H1 (cell line): ENCODE results near the gene EIF4EBP2. TPM values are rescaled to one million over a fixed set of nuclear protein-coding genes. Genes with fewer than 3 reads are reported as not detected.

Experiments used
- BCL11A ChIP-seq, 2 experiments: IDR thresholded peaks; one replicate each; pipeline ENCODE4 v1.6.1; 2011; ENCODE audit warnings: low read depth in 2 of 2, low read length in 2 of 2, mild to moderate bottlenecking in 2 of 2
- CHD2 ChIP-seq: IDR thresholded peaks from 2 replicates; pipeline ENCODE4 v1.6.1; 2012; ENCODE audit warnings: low read length, improper control_type of control experiment
- CTBP2 ChIP-seq: IDR thresholded peaks from 2 replicates; pipeline ENCODE4 v1.7.0; 2011; ENCODE audit warnings: borderline replicate concordance, mild to moderate bottlenecking, moderate library complexity, mixed read lengths, low read length; ENCODE audit not compliant: insufficient read depth, insufficient read length
- EGR1 ChIP-seq: IDR thresholded peaks from 2 replicates; pipeline ENCODE4 v1.6.1; 2011; ENCODE audit warnings: low read depth, low read length, borderline replicate concordance
- GABPA ChIP-seq: IDR thresholded peaks from 2 replicates; pipeline ENCODE4 v1.6.1; 2011; ENCODE audit warnings: mild to moderate bottlenecking, low read length, moderate library complexity, borderline replicate concordance; ENCODE audit not compliant: insufficient read depth
- KDM5A ChIP-seq: fragments of 200-600 bp; IDR thresholded peaks from 2 replicates; pipeline ENCODE4 v1.7.1; 2012; ENCODE audit warnings: mild to moderate bottlenecking, low read length, inconsistent platforms, mixed read lengths
- MAFK ChIP-seq: IDR thresholded peaks from 2 replicates; pipeline ENCODE4 v1.6.1; 2012; ENCODE audit warnings: low read depth, mild to moderate bottlenecking, improper control_type of control experiment, low read length
- POLR2AphosphoS5 ChIP-seq: IDR thresholded peaks from 2 replicates; pipeline ENCODE4 v1.6.1; 2011; ENCODE audit warnings: low read depth, low read length
- SP1 ChIP-seq: IDR thresholded peaks from 2 replicates; pipeline ENCODE4 v1.6.1; 2011; ENCODE audit warnings: low read depth, low read length
- SP4 ChIP-seq: IDR thresholded peaks from 2 replicates; pipeline ENCODE4 v1.6.1; 2012; ENCODE audit warnings: low read length, inconsistent platforms
- TAF1 ChIP-seq: IDR thresholded peaks from 2 replicates; pipeline ENCODE4 v1.6.1; 2011; ENCODE audit warnings: mild to moderate bottlenecking, low read depth, low read length
- TEAD4 ChIP-seq: IDR thresholded peaks from 2 replicates; pipeline ENCODE4 v1.6.1; 2012; ENCODE audit warnings: low read depth, low read length, inconsistent platforms, mixed read lengths
- polyA plus RNA-seq, 7 experiments: library from polyadenylated mRNA; depleted of rRNA in 3 of 7; stranded (reverse) in 5 of 7; unstranded in 2 of 7; fragments of >200 nt in 5 of 7; fragments of 200-250 nt in 2 of 7; gene quantifications; 1 replicate in 5 of 7; 2 replicates in 1 of 7; 4 replicates in 1 of 7; pipeline versions ENCODE4 v1.2.1 to v1.2.3, GENCODE V29; 2011 to 2013; ENCODE audit warnings: missing spikeins in 2 of 7, mixed read lengths in 2 of 7
- total RNA-seq: library from RNA; stranded (reverse); fragmentation: NEBNext Ultra II Directional; extraction: Animal tissue kit (Norgen Biotek cat#: 25700); gene quantifications from 2 replicates; pipeline ENCODE4 v1.2.1, GENCODE V29; 2021
- TF ChIP-seq, protein P1 (sequence below): fragments of 300-600 bp; sonication (generic); IDR thresholded peaks from 2 replicates; pipeline ENCODE4 v1.7.1; 2012; ENCODE audit warnings: low read length, moderate library complexity, mild to moderate bottlenecking, inconsistent platforms; ENCODE audit not compliant: insufficient replicate concordance

EIF4EBP2 gene
- total and polyA plus RNA-seq, 2 of the 8 experiments (the other 6 are each of a cell fraction or from before 2014, with no cell fraction given) = 55.3 to 144 TPM

GRCh38 chr10:70357565-70357964 lies 46.4 kb upstream of the EIF4EBP2 start (continued):
- TF ChIP-seq, protein P1, sequence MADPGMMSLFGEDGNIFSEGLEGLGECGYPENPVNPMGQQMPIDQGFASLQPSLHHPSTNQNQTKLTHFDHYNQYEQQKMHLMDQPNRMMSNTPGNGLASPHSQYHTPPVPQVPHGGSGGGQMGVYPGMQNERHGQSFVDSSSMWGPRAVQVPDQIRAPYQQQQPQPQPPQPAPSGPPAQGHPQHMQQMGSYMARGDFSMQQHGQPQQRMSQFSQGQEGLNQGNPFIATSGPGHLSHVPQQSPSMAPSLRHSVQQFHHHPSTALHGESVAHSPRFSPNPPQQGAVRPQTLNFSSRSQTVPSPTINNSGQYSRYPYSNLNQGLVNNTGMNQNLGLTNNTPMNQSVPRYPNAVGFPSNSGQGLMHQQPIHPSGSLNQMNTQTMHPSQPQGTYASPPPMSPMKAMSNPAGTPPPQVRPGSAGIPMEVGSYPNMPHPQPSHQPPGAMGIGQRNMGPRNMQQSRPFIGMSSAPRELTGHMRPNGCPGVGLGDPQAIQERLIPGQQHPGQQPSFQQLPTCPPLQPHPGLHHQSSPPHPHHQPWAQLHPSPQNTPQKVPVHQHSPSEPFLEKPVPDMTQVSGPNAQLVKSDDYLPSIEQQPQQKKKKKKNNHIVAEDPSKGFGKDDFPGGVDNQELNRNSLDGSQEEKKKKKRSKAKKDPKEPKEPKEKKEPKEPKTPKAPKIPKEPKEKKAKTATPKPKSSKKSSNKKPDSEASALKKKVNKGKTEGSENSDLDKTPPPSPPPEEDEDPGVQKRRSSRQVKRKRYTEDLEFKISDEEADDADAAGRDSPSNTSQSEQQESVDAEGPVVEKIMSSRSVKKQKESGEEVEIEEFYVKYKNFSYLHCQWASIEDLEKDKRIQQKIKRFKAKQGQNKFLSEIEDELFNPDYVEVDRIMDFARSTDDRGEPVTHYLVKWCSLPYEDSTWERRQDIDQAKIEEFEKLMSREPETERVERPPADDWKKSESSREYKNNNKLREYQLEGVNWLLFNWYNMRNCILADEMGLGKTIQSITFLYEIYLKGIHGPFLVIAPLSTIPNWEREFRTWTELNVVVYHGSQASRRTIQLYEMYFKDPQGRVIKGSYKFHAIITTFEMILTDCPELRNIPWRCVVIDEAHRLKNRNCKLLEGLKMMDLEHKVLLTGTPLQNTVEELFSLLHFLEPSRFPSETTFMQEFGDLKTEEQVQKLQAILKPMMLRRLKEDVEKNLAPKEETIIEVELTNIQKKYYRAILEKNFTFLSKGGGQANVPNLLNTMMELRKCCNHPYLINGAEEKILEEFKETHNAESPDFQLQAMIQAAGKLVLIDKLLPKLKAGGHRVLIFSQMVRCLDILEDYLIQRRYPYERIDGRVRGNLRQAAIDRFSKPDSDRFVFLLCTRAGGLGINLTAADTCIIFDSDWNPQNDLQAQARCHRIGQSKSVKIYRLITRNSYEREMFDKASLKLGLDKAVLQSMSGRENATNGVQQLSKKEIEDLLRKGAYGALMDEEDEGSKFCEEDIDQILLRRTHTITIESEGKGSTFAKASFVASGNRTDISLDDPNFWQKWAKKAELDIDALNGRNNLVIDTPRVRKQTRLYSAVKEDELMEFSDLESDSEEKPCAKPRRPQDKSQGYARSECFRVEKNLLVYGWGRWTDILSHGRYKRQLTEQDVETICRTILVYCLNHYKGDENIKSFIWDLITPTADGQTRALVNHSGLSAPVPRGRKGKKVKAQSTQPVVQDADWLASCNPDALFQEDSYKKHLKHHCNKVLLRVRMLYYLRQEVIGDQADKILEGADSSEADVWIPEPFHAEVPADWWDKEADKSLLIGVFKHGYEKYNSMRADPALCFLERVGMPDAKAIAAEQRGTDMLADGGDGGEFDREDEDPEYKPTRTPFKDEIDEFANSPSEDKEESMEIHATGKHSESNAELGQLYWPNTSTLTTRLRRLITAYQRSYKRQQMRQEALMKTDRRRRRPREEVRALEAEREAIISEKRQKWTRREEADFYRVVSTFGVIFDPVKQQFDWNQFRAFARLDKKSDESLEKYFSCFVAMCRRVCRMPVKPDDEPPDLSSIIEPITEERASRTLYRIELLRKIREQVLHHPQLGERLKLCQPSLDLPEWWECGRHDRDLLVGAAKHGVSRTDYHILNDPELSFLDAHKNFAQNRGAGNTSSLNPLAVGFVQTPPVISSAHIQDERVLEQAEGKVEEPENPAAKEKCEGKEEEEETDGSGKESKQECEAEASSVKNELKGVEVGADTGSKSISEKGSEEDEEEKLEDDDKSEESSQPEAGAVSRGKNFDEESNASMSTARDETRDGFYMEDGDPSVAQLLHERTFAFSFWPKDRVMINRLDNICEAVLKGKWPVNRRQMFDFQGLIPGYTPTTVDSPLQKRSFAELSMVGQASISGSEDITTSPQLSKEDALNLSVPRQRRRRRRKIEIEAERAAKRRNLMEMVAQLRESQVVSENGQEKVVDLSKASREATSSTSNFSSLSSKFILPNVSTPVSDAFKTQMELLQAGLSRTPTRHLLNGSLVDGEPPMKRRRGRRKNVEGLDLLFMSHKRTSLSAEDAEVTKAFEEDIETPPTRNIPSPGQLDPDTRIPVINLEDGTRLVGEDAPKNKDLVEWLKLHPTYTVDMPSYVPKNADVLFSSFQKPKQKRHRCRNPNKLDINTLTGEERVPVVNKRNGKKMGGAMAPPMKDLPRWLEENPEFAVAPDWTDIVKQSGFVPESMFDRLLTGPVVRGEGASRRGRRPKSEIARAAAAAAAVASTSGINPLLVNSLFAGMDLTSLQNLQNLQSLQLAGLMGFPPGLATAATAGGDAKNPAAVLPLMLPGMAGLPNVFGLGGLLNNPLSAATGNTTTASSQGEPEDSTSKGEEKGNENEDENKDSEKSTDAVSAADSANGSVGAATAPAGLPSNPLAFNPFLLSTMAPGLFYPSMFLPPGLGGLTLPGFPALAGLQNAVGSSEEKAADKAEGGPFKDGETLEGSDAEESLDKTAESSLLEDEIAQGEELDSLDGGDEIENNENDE = no peak
- no peak for TF ChIP-seq CHD2
- no peak for TF ChIP-seq BCL11A (IDR thresholded peaks at IDR 0.05; ENCODE audit: low read depth in 2 of 2, low read length in 2 of 2)
- no peak for TF ChIP-seq GABPA
- TF ChIP-seq EGR1 = no peak
- TF ChIP-seq SP4 = no peak
- no peak for TF ChIP-seq SP1
- TF ChIP-seq CTBP2 = no peak
- TF ChIP-seq TAF1 = no peak
- TF ChIP-seq POLR2AphosphoS5 = no peak
- no peak for TF ChIP-seq KDM5A
- TF ChIP-seq TEAD4 = no peak
- no peak for TF ChIP-seq MAFK
- TF ChIP-seq, all 59 proteins: peak for 0
